ENCODE measurements around the gene ENO2. TPM values are rescaled to one million over a fixed set of nuclear protein-coding genes. Genes with fewer than 3 reads are reported as not detected.
A peak's percentile ranks its signal among the peaks of the same experiment; 100 is the strongest.

Gene ENO2
- total RNA-seq, 4 donors from 2014 or later, result 5.0 to 8.0 (median 5.5) TPM

GRCh38 chr12:6928022-6928702, 13.8 kb downstream of the ENO2 start:
- TF ChIP-seq CTCF (IDR thresholded peaks at IDR 0.05) (no peak), POLR2A (IDR thresholded peaks at IDR 0.05) (no peak)
- H3K27me3 ChIP-seq, result no peaks in the 10 kb centered on the region
- intact Hi-C loops (cut with DNase I), result loop anchor here (10.0 kb wide), 1 partner anchor 53 kb away; the partner anchor contains the start of gene SPSB2
- 0% methylated on average over 3 to 6 of the region's 79 CpGs for WGBS, 2 donors
- H3K4me3 ChIP-seq, result peak overlapping the region; percentile 80 to 96 (median 84)
- H3K27ac ChIP-seq, result peak overlapping the region; percentile 91 to 99 (median 98)
- H3K36me3 ChIP-seq, result peaks cover 0 to under 1% (median 0%) of the 10 kb centered on the region in 3 donors
- DNase-seq, result no peak
- peaks cover 56 to 88% (median 60%) of the 10 kb centered on the region in 3 donors for H3K4me1 ChIP-seq
- H3K9me3 ChIP-seq, result no peaks in the 10 kb centered on the region

- peak overlapping the region; percentile 80 to 96 (median 84) for H3K4me3 ChIP-seq
- H3K9me3 ChIP-seq, result no peaks in the 10 kb centered on the region
- WGBS, 2 donors, result 10 to 14% methylated on average over 19 of the region's 19 CpGs
- no peak for DNase-seq
- H3K27ac ChIP-seq, result peak overlapping the region; percentile 91 to 99 (median 98)
- intact Hi-C loops (cut with DNase I), result loop anchor here (10.0 kb wide), 1 partner anchor 54 kb away; the partner anchor contains the start of gene SPSB2
- H3K4me1 ChIP-seq, result peaks cover 54 to 92% (median 67%) of the 10 kb centered on the region in 3 donors
- TF ChIP-seq POLR2A (IDR thresholded peaks at IDR 0.05) (peak in 1 of 4 donors; percentile 2), CTCF (IDR thresholded peaks at IDR 0.05) (no peak)
- no peaks in the 10 kb centered on the region for H3K27me3 ChIP-seq
- peaks cover 0 to 7% (median 2%) of the 10 kb centered on the region in 3 donors for H3K36me3 ChIP-seq
Observed at GRCh38 chr12:6928703-6929407, 14.5 kb downstream of the ENO2 start.

- TF ChIP-seq CTCF (IDR thresholded peaks at IDR 0.05) (peak in 1 of 6 experiments; percentile 8), POLR2A (IDR thresholded peaks at IDR 0.05) (no peak)
- peak overlapping the region; percentile 91 to 99 (median 98) for H3K27ac ChIP-seq
- no peaks in the 10 kb centered on the region for H3K27me3 ChIP-seq
- no peak for DNase-seq
- no peaks in the 10 kb centered on the region for H3K9me3 ChIP-seq
- WGBS, 2 donors, result 33 to 35% methylated on average over 6 to 7 of the region's 7 CpGs
- H3K4me3 ChIP-seq, result peak overlapping the region; percentile 80 to 96 (median 84)
- intact Hi-C loops (cut with DNase I), result loop anchor here (10.0 kb wide), 1 partner anchor 55 kb away; the partner anchor contains the start of gene SPSB2
- peaks cover 0 to 16% (median 9%) of the 10 kb centered on the region in 3 donors for H3K36me3 ChIP-seq
- peaks cover 45 to 92% (median 63%) of the 10 kb centered on the region in 3 donors for H3K4me1 ChIP-seq
Observed at GRCh38 chr12:6929466-6930452, 15.4 kb downstream of the ENO2 start.

- Histone ChIP-seq H3K9me3 (no peaks in the 10 kb centered on the region), H3K36me3 (peaks cover 13 to 37% (median 18%) of the 10 kb centered on the region in 3 donors), H3K4me1 (peaks cover 39 to 95% (median 47%) of the 10 kb centered on the region in 3 donors), H3K27me3 (no peaks in the 10 kb centered on the region), H3K27ac (peak overlapping the region in 3 of 4 donors; percentile 40 to 96 (median 93)), H3K4me3 (no peak overlapping the region)
- WGBS, 2 donors, result 56 to 69% methylated on average over 1 of the region's 1 CpG
- intact Hi-C loops (cut with DNase I), result no loop called here
- no peak for DNase-seq
- no peak for TF ChIP-seq CTCF (IDR thresholded peaks at IDR 0.05)
- TF ChIP-seq POLR2A (IDR thresholded peaks at IDR 0.05), result no peak
Observed at GRCh38 chr12:6932766-6933165, 18.4 kb downstream of the ENO2 start.

All from esophagus squamous epithelium (tissue), 5 donors.